DOHH2 (cell line): Measurements from ENCODE around the gene ENDOD1.

Source experiments
- H3F3A ChIP-seq: fragments of 200-600 bp; sonication (generic), shearing (Covaris generic); 2 replicates; pipeline ENCODE4 v1.6.0; 2016; ENCODE audit warnings: antibody characterized with exemption, mild to moderate bottlenecking; ENCODE audit not compliant: control insufficient read depth, insufficient read depth
- H3K27ac ChIP-seq: fragments of 200-600 bp; sonication (generic); 2 replicates; pipeline ENCODE4 v1.5.1; 2014; ENCODE audit warnings: low read depth, mild to moderate bottlenecking, low read length, moderate library complexity
- H3K27me3 ChIP-seq: fragments of 200-600 bp; sonication (generic); 2 replicates; pipeline ENCODE4 v1.6.1; 2014; ENCODE audit warnings: mild to moderate bottlenecking, low read length, mixed read lengths; ENCODE audit not compliant: control insufficient read depth
- H3K36me3 ChIP-seq: fragments of 200-600 bp; sonication (generic); 2 replicates; pipeline ENCODE4 v1.6.1; 2014; ENCODE audit warnings: mild to moderate bottlenecking, low read length, moderate library complexity, mixed read lengths; ENCODE audit not compliant: control insufficient read depth
- H3K4me1 ChIP-seq: fragments of 200-600 bp; sonication (generic); 2 replicates; pipeline ENCODE4 v1.6.1; 2014; ENCODE audit warnings: mild to moderate bottlenecking, low read length, mixed read lengths; ENCODE audit not compliant: control insufficient read depth
- H3K4me2 ChIP-seq: fragments of 200-600 bp; sonication (generic); 2 replicates; pipeline ENCODE4 v1.6.0; 2014; ENCODE audit warnings: mild to moderate bottlenecking, low read length, moderate library complexity
- H3K4me3 ChIP-seq: fragments of 200-600 bp; sonication (generic); 2 replicates; pipeline ENCODE4 v1.5.1; 2014; ENCODE audit warnings: mild to moderate bottlenecking, low read length, mixed read lengths
- H3K79me2 ChIP-seq: fragments of 200-600 bp; sonication (generic); 2 replicates; pipeline ENCODE4 v1.6.1; 2014; ENCODE audit warnings: mild to moderate bottlenecking, low read length, mixed read lengths; ENCODE audit not compliant: control insufficient read depth
- H3K9me2 ChIP-seq: fragments of 200-600 bp; sonication (generic); replicated peaks from 2 replicates; pipeline ENCODE4 v1.6.1; 2014; ENCODE audit warnings: mild to moderate bottlenecking, low read length, mixed read lengths; ENCODE audit not compliant: control insufficient read depth
- H3K9me3 ChIP-seq: fragments of 200-600 bp; sonication (generic); 2 replicates; pipeline ENCODE4 v1.6.1; 2014; ENCODE audit warnings: antibody characterized with exemption, low read length, mixed read lengths; ENCODE audit not compliant: control insufficient read depth, insufficient read depth
- H4K20me1 ChIP-seq: fragments of 200-600 bp; sonication (generic); 2 replicates; pipeline ENCODE4 v1.6.0; 2014; ENCODE audit warnings: low read depth, mild to moderate bottlenecking, antibody characterized with exemption, low read length, moderate library complexity; ENCODE audit not compliant: control insufficient read depth, insufficient read depth
- CTCF ChIP-seq: fragments of 200-600 bp; sonication (generic); IDR thresholded peaks from one replicate; pipeline ENCODE4 v1.5.1; 2014; ENCODE audit warnings: antibody characterized with exemption, mild to moderate bottlenecking, low read depth, low read length; ENCODE audit not compliant: poor library complexity, severe bottlenecking
- EZH2phosphoT487 ChIP-seq: fragments of 200-600 bp; sonication (generic); IDR thresholded peaks from 2 replicates; pipeline ENCODE4 v1.6.1; 2017; ENCODE audit warnings: borderline replicate concordance, mild to moderate bottlenecking, antibody characterized with exemption, low read length, moderate library complexity, mixed read lengths

ENDOD1 gene

GRCh38 chr11:95084509-95084908 lies 5.1 kb upstream of the ENDOD1 start:
- H3K4me3 ChIP-seq, result no peak overlapping the region
- H3K4me1 ChIP-seq, result peaks cover 11% of the 10 kb centered on the region
- TF ChIP-seq CTCF (no peak), EZH2phosphoT487 (no peak)
- H3K36me3 ChIP-seq, result no peaks in the 10 kb centered on the region
- no peaks in the 10 kb centered on the region for H3F3A ChIP-seq
- H3K27me3 ChIP-seq, result no peaks in the 10 kb centered on the region
- no peaks in the 10 kb centered on the region for H3K9me2 ChIP-seq
- H4K20me1 ChIP-seq, result no peaks in the 10 kb centered on the region
- no peak overlapping the region for H3K27ac ChIP-seq
- H3K4me2 ChIP-seq, result no peak overlapping the region
- H3K9me3 ChIP-seq, result no peaks in the 10 kb centered on the region
- H3K79me2 ChIP-seq, result no peaks in the 10 kb centered on the region

- Histone ChIP-seq H3K4me2 (no peak overlapping the region), H4K20me1 (no peaks in the 10 kb centered on the region), H3K27ac (no peak overlapping the region), H3K9me3 (no peaks in the 10 kb centered on the region), H3K36me3 (no peaks in the 10 kb centered on the region), H3K4me1 (peaks cover 11% of the 10 kb centered on the region), H3K4me3 (no peak overlapping the region), H3K9me2 (no peaks in the 10 kb centered on the region), H3F3A (no peaks in the 10 kb centered on the region), H3K27me3 (no peaks in the 10 kb centered on the region), H3K79me2 (peaks cover under 1% of the 10 kb centered on the region; the same call in 1 of the 2 replicates)
- TF ChIP-seq CTCF, result no peak
- TF ChIP-seq EZH2phosphoT487, result no peak
These were observed 4.4 kb upstream of the ENDOD1 start for GRCh38 chr11:95085117-95085816.

GRCh38 chr11:95086151-95086550 lies 3.5 kb upstream of the ENDOD1 start:
- Histone ChIP-seq H3K9me3 (no peaks in the 10 kb centered on the region), H3K27me3 (no peaks in the 10 kb centered on the region), H3K36me3 (no peaks in the 10 kb centered on the region), H3K79me2 (peaks cover 10% of the 10 kb centered on the region), H3K4me3 (no peak overlapping the region), H3K4me1 (peaks cover 20% of the 10 kb centered on the region), H4K20me1 (no peaks in the 10 kb centered on the region), H3K9me2 (no peaks in the 10 kb centered on the region), H3K27ac (no peak overlapping the region), H3F3A (no peaks in the 10 kb centered on the region), H3K4me2 (no peak overlapping the region)
- TF ChIP-seq CTCF (no peak), EZH2phosphoT487 (no peak)
